LNCaP clone FGC (cell line): ENCODE results near the gene APOD.
"Not testable (repeated sequence)": the region's sequence is repeated elsewhere in the genome, so short reads cannot be mapped to it uniquely, and the experiment has no call there.

ENCODE experiments used
- DNase-seq: peaks from one replicate; pipeline ENCODE4 v3.0.0-alpha.2; 2011; ENCODE audit warnings: low read depth
- H3K4me3 ChIP-seq: 2 replicates; pipeline ENCODE4 v1.5.1; 2011; ENCODE audit warnings: mild to moderate bottlenecking, low read depth, low read length, control low read depth
- CTCF ChIP-seq: IDR thresholded peaks from 2 replicates; pipeline ENCODE4 v1.5.1; 2012; ENCODE audit warnings: mild to moderate bottlenecking; ENCODE audit not compliant: control insufficient read depth, insufficient read depth; ENCODE audit errors: extremely low read depth

APOD gene

GRCh38 chr3:195609229-195609628 lies 25.5 kb upstream of the APOD start:
- TF ChIP-seq CTCF: no peak
- H3K4me3 ChIP-seq: no peak overlapping the region
- no peak for DNase-seq

GRCh38 chr3:195601785-195602184 lies 18.0 kb upstream of the APOD start:
- H3K4me3 ChIP-seq, DNase-seq: not testable (repeated sequence)

- DNase-seq: no peak
- TF ChIP-seq CTCF: no peak
- no peak overlapping the region for H3K4me3 ChIP-seq
These were observed 17.6 kb upstream of the APOD start for GRCh38 chr3:195601382-195601781.

GRCh38 chr3:195599926-195600325 lies 16.2 kb upstream of the APOD start:
- not testable (repeated sequence) for DNase-seq, H3K4me3 ChIP-seq

- H3K4me3 ChIP-seq, DNase-seq: not testable (repeated sequence)
These were observed 15.8 kb upstream of the APOD start for GRCh38 chr3:195599516-195599915.

GRCh38 chr3:195597848-195598247 lies 14.1 kb upstream of the APOD start:
- H3K4me3 ChIP-seq: no peak overlapping the region
- TF ChIP-seq CTCF: no peak
- DNase-seq: no peak

- DNase-seq: no peak
- H3K4me3 ChIP-seq: no peak overlapping the region
- TF ChIP-seq CTCF: no peak
These were observed 13.5 kb upstream of the APOD start for GRCh38 chr3:195597229-195597628.

- TF ChIP-seq CTCF: no peak
- H3K4me3 ChIP-seq: no peak overlapping the region
- no peak for DNase-seq
These were observed 13.0 kb upstream of the APOD start for GRCh38 chr3:195596765-195597171.
